A673 (cell line): ENCODE results near the gene ADGRA1. TPM values are rescaled to one million over a fixed set of nuclear protein-coding genes. Genes with fewer than 3 reads are reported as not detected.

Experiments used
- BruUV-seq: library from RNA; stranded (reverse); fragments of 400-500 nt; replicated peaks from 2 replicates; lab custom pipeline; 2021; lab: Mats Ljungman, UMichigan
- CTCF ChIA-PET: fragments of 300-600 bp; sonication (Branson Sonifier 250); formaldehyde crosslinking; loops from one replicate; lab custom pipeline; 2022; ENCODE audit warnings: antibody characterized with exemption; lab: Charles Lee
- POLR2A ChIA-PET: fragments of 300-600 bp; sonication (Branson Sonifier 250); formaldehyde crosslinking; loops from one replicate; lab custom pipeline; 2022; ENCODE audit warnings: antibody characterized with exemption; ENCODE audit not compliant: low non-redundant PET; lab: Charles Lee
- DNase-seq: peaks from one replicate; pipeline ENCODE4 v3.0.0-alpha.2; 2015; ENCODE audit warnings: low spot score
- H3K27ac ChIP-seq: fragments of 200-600 bp; sonication (generic); 2 replicates; pipeline ENCODE4 v1.5.1; 2016; ENCODE audit warnings: mixed run types, low read depth, mild to moderate bottlenecking, mixed read lengths, antibody characterized with exemption, low read length; ENCODE audit not compliant: poor library complexity, severe bottlenecking
- H3K27me3 ChIP-seq: fragments of 200-600 bp; sonication (generic); replicated peaks from 2 replicates; pipeline ENCODE4 v1.6.1; 2017; ENCODE audit warnings: mixed run types, low read depth, mild to moderate bottlenecking, mixed read lengths, antibody characterized with exemption, low read length; ENCODE audit not compliant: insufficient read depth, poor library complexity
- H3K36me3 ChIP-seq: fragments of 200-600 bp; sonication (generic); 2 replicates; pipeline ENCODE4 v1.6.1; 2016; ENCODE audit warnings: mixed run types, mild to moderate bottlenecking, mixed read lengths, antibody characterized with exemption, low read length; ENCODE audit not compliant: insufficient read depth, poor library complexity, severe bottlenecking
- H3K4me1 ChIP-seq: fragments of 200-600 bp; sonication (generic); 2 replicates; pipeline ENCODE4 v1.6.1; 2017; ENCODE audit warnings: mixed run types, mild to moderate bottlenecking, mixed read lengths, antibody characterized with exemption, low read length; ENCODE audit not compliant: insufficient read depth, poor library complexity, severe bottlenecking
- H3K4me3 ChIP-seq: fragments of 200-600 bp; sonication (generic); 2 replicates; pipeline ENCODE4 v1.5.1; 2016; ENCODE audit warnings: low read depth, mixed run types, mild to moderate bottlenecking, mixed read lengths, low read length; ENCODE audit not compliant: poor library complexity, severe bottlenecking
- H3K9me3 ChIP-seq: fragments of 200-600 bp; sonication (generic); 2 replicates; pipeline ENCODE4 v1.6.1; 2016; ENCODE audit warnings: mixed run types, low read depth, mild to moderate bottlenecking, mixed read lengths, antibody characterized with exemption, low read length; ENCODE audit not compliant: poor library complexity, severe bottlenecking
- EZH2 ChIP-seq: fragments of 200-600 bp; sonication (generic); IDR thresholded peaks from 2 replicates; pipeline ENCODE4 v1.6.1; 2017; ENCODE audit warnings: borderline replicate concordance, low read depth, mild to moderate bottlenecking, mixed read lengths, antibody characterized with exemption, low read length; ENCODE audit not compliant: poor library complexity, severe bottlenecking
- intact Hi-C: fragments of 100-400 bp; cut with micrococcal nuclease; formaldehyde crosslinking; loops from one replicate; pipeline ENCODE4 v1.10.0; 2022; ENCODE audit not compliant: unreplicated experiment
- total RNA-seq: library from RNA; stranded (reverse); gene quantifications from 2 replicates; pipeline ENCODE4 v1.2.3, GENCODE V29; 2021
- TF ChIP-seq, protein P1 (sequence below): fragments of 300-800, 200-600 bp; sonication (generic); conservative IDR thresholded peaks from 2 replicates; pipeline ENCODE4 v1.5.1; 2017; ENCODE audit warnings: low read depth, mild to moderate bottlenecking, antibody characterized with exemption, low read length, moderate library complexity, mixed read lengths

The ADGRA1 gene
- total RNA-seq, 1 experiment from 2014 or later: 0.82 TPM

DNA sequence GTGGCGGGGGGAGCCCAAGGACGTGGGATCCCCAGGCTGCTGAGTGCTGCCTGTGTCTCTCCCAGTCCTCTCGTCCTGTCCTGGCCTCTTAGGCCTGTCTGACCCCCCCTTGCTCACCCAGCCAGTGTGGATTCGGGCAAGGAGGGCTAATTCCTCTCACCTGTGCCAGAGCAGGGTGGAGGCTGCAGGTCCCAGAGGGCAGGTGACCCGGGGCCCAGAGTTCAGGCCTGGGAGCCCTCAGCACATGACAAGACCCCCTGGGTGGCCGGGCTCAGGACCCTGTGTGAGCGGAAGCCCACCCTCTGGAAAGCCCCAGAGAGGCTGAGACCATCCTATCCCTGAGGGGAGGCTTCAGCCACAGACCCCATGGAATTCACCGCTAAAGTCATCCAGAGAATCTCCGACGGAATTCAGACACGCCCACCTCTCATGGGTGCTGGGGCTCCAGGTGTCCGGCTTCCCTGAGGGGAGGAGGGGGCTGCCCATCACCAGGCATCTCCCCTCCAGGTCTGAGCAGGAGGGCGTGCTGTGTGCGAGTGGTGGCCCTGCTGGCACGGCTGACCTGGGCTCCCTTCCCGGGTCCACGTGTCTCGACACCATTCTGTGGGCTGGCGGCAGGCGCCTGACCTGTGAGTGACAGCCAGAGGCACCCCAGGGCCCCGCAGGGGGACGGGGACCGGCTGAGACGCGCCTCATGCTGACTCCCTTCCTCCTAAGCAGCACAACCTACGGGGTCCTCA is 77.3 kb downstream of the ADGRA1 start:
- BruUV-seq: no TSS peak
- TF ChIP-seq, protein P1, sequence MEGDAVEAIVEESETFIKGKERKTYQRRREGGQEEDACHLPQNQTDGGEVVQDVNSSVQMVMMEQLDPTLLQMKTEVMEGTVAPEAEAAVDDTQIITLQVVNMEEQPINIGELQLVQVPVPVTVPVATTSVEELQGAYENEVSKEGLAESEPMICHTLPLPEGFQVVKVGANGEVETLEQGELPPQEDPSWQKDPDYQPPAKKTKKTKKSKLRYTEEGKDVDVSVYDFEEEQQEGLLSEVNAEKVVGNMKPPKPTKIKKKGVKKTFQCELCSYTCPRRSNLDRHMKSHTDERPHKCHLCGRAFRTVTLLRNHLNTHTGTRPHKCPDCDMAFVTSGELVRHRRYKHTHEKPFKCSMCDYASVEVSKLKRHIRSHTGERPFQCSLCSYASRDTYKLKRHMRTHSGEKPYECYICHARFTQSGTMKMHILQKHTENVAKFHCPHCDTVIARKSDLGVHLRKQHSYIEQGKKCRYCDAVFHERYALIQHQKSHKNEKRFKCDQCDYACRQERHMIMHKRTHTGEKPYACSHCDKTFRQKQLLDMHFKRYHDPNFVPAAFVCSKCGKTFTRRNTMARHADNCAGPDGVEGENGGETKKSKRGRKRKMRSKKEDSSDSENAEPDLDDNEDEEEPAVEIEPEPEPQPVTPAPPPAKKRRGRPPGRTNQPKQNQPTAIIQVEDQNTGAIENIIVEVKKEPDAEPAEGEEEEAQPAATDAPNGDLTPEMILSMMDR: no peak
- no peak for TF ChIP-seq EZH2
- POLR2A ChIA-PET: no interaction called here
- Histone ChIP-seq H3K4me1 (peaks cover 5% of the 10 kb centered on the region), H3K27ac (no peak overlapping the region), H3K27me3 (peaks cover 58% of the 10 kb centered on the region), H3K9me3 (no peaks in the 10 kb centered on the region), H3K4me3 (no peak overlapping the region), H3K36me3 (no peaks in the 10 kb centered on the region)
- DNase-seq: no peak
- CTCF ChIA-PET: no interaction called here
- intact Hi-C loops: no loop called here

DNA sequence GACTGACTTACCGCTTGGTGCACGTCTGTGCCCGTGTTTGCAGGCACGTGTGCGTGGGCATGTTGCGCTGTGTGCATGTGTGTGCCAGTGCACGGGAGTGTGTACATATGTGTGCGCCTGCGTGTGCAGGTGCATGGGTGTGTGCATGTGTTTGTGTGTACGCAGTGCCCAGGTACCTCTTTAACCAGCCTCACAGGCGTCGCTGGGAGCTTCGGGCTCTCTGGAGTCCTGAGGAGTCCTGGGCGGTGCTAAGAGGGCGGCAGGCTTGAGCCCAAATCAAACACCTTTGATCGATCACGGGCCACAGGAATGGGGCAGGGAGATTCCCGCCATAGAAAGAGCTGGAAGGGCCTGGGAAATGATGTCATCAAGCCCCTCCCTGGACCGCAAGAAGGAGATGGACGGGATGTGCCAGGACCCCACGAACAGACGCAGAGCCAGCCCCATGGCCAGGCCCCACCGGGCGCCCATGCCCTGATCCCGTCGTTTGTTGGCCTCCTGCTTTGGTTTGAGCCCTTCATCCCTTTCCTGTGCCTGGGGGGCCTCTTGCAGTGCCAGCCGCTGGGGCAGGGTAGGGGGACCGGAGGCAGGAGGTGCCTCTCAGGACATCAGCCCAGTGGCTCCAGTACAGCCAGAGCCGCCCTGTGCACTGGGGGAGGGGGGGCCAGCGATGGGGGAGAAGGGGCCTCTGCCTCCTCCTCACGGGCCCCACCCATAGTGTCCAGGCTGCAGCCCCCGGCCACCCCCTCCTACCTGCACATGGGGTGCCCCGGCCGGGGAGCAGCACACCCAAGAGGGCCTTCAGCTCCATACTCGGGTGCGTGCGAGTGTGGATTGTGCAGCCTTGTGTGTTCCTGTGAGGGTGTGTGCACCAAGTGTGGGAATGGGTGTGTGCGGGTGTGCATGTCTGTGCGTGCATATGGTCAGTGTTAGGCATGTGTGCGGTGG is 78.1 kb downstream of the ADGRA1 start:
- POLR2A ChIA-PET: no interaction called here
- peaks cover 52% of the 10 kb centered on the region for H3K27me3 ChIP-seq
- no peak for TF ChIP-seq EZH2
- TF ChIP-seq, protein P1: no peak
- BruUV-seq: no TSS peak
- no peak for DNase-seq
- no peaks in the 10 kb centered on the region for H3K36me3 ChIP-seq
- no peak overlapping the region for H3K4me3 ChIP-seq
- H3K4me1 ChIP-seq: no peaks in the 10 kb centered on the region
- CTCF ChIA-PET: no interaction called here
- H3K9me3 ChIP-seq: no peaks in the 10 kb centered on the region
- intact Hi-C loops: no loop called here
- no peak overlapping the region for H3K27ac ChIP-seq

DNA sequence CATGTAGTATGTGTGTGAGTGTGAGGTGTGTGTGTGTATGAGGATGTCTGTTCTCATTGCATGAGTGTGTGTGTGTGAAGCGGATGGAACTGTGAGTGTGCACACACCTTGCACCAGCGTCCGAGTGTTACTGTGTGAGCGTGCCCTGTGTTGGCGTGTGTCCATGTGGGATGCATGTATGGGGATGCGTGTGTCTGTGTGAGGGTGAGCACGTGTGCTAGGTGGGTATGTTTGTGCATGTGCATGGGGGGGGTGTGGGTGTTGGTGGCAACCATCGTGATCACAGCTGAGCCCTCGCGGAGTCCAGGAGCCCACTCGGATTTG is 78.7 kb downstream of the ADGRA1 start:
- intact Hi-C loops: no loop called here
- Histone ChIP-seq H3K27me3 (peaks cover 46% of the 10 kb centered on the region), H3K36me3 (no peaks in the 10 kb centered on the region), H3K4me1 (no peaks in the 10 kb centered on the region), H3K4me3 (no peak overlapping the region), H3K9me3 (no peaks in the 10 kb centered on the region), H3K27ac (no peak overlapping the region)
- no TSS peak for BruUV-seq
- DNase-seq: no peak
- TF ChIP-seq, protein P1: no peak
- TF ChIP-seq EZH2: no peak
- CTCF ChIA-PET: no interaction called here
- POLR2A ChIA-PET: no interaction called here
